ENCODE measurements around the gene TOP3B. TPM values are rescaled to one million over a fixed set of nuclear protein-coding genes. Genes with fewer than 3 reads are reported as not detected.

Gene TOP3B
- total RNA-seq, 4 donors from 2014 or later: 16.6 to 27.3 (median 22.8) TPM

DNA sequence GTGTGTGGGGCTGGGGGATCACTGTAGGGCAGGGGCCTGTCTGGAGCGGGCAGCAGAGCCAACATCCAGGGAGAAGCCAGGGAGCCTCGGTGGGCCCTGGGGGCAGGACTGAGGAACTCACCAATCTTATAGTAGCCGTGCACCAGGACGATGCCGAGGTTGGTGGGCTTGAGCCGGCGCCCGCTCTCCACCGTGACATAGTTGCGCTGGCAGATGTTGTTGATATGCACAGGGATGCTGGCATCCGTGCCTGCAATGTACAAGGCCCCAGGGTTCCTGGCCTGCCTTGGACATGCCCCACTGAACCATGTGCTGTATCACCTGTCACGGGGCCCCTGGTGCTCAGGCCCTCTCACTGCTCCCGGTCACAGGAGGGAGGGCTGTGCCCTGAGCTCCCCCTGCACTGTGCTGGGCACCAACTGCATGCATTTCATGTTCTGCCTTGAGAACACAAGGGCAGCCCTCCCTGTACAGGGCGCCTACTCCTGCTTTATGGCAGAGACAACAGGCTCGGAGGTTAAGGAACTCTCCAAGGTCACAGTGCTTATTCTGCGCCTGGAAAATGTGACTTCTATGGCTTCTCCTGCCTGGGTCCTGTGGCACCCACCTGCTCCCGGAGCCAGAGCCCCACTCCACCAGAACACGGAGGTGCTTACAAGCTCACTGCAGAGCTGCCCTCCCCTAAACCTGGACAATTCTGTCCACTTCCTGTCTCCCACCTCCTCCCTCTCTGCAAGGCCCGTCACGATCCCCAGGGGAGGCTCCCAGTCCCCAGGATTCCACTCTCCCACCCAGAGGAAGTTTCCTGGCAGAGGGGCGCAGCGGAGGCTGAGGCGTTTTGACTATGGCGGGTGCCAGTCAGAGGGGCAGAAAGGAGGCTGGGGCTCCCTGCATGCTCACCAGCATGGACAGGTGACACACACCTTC lies 22.1 kb downstream of the TOP3B start:
- no peak for TF ChIP-seq CTCF (IDR thresholded peaks at IDR 0.05; ENCODE audit: low read depth)

GRCh38 chr22:21959274-21960074 lies 23.1 kb downstream of the TOP3B start:
- TF ChIP-seq CTCF (IDR thresholded peaks at IDR 0.05; ENCODE audit: low read depth): no peak

- TF ChIP-seq CTCF (IDR thresholded peaks at IDR 0.05; ENCODE audit: low read depth): no peak
Measured at GRCh38 chr22:21958360-21959273, 24.0 kb downstream of the TOP3B start.

DNA sequence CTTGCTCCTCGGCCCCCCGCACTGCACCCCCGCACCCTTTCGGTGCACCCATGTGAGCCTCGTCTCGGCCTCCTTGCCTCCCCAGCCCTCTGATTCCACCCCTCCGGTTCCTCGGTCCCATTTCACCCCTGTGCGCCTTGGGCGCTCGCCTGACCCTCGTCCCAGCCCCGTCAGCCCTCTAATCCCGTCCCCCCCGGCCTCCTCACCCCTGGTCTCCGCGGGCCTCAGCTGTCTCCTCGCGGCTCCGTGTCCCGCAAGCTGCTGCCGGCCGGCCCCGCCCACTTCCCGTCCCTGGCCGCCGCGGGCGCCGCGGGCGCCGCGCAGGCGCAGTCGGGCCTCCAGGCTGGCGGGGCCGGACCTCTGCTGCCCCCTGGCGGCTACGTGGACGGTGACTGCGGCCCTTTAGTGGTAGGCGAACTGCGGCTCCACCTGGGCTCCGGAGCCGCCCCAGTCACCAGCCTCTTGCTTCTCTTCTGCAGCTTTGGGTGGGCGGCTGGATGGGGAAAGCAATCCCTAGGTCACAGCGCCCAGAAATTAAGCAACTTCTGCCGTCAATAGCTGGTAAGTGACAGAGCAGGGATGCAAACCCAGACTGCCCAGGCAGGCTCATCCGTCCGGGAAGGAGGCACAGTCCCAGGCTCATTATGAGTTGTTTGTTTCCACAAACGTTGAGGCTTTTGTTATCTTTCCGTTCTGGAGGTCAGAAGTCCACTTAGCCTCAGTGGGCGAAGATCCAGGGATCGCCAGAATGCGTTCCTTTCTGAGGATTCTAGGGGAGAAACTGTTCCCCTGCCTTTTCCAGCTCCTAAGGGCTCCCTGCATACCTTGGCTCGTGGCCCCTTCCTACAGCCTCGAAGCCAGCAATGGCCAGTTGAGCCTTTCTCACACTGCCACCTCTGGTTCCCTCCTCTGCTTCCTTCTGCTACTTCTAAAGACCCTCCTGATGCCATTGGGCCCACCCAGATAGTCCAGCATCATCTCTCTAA lies 29.7 kb downstream of the TOP3B start, which contains the start of gene PPM1F:
TSS of gene PPM1F (minus strand) at position 263 of the 986 bp plus-strand sequence. CDS start 6,800 bp downstream, outside the sequence.
- TF ChIP-seq CTCF (IDR thresholded peaks at IDR 0.05; ENCODE audit: low read depth): no peak

- no peak for TF ChIP-seq CTCF (IDR thresholded peaks at IDR 0.05; ENCODE audit: low read depth)
Measured at GRCh38 chr22:21951931-21952465, 30.6 kb downstream of the TOP3B start.

GRCh38 chr22:21951062-21951461 lies 31.5 kb downstream of the TOP3B start:
- no peak for TF ChIP-seq CTCF (IDR thresholded peaks at IDR 0.05; ENCODE audit: low read depth)
